Kidney epithelial cell (primary cell): ENCODE measurements around the gene SLC2A2. TPM values are rescaled to one million over a fixed set of nuclear protein-coding genes. Genes with fewer than 3 reads are reported as not detected.

Source experiments
- DNase-seq: peaks from one replicate; pipeline ENCODE4 v3.0.0-alpha.2; 2010; ENCODE audit warnings: low read depth
- H3K27me3 ChIP-seq: 2 replicates; pipeline ENCODE4 v1.6.0; 2011; ENCODE audit warnings: low read length; ENCODE audit not compliant: control insufficient read depth, insufficient read depth
- H3K36me3 ChIP-seq: 2 replicates; pipeline ENCODE4 v1.5.1; 2011; ENCODE audit warnings: low read length; ENCODE audit not compliant: control insufficient read depth, insufficient read depth
- H3K4me3 ChIP-seq: 2 replicates; pipeline ENCODE4 v1.5.1; 2011; ENCODE audit warnings: low read depth, mild to moderate bottlenecking, control low read depth, low read length
- CTCF ChIP-seq: IDR thresholded peaks from 2 replicates; pipeline ENCODE4 v1.5.1; 2011; ENCODE audit warnings: mild to moderate bottlenecking, moderate library complexity, low read length, control low read depth, inconsistent platforms; ENCODE audit not compliant: insufficient read depth, poor library complexity, severe bottlenecking
- total RNA-seq: library from RNA; depleted of rRNA; stranded (reverse); fragments of >200 nt; gene quantifications from 2 replicates; pipeline ENCODE4 v1.2.3, GENCODE V29; 2015

SLC2A2 gene
- total RNA-seq, 1 donor from 2014 or later, result not detected

GRCh38 chr3:171013822-171014748, 12.4 kb downstream of the SLC2A2 start:
- DNase-seq, result no peak
- Histone ChIP-seq H3K4me3 (no peak overlapping the region), H3K27me3 (no peaks in the 10 kb centered on the region), H3K36me3 (no peaks in the 10 kb centered on the region)
- TF ChIP-seq CTCF, result no peak

GRCh38 chr3:171011873-171012336, 14.6 kb downstream of the SLC2A2 start:
- DNase-seq, result no peak
- Histone ChIP-seq H3K36me3 (no peaks in the 10 kb centered on the region), H3K4me3 (no peak overlapping the region), H3K27me3 (no peaks in the 10 kb centered on the region)
- TF ChIP-seq CTCF, result no peak

GRCh38 chr3:171011109-171011872, 15.2 kb downstream of the SLC2A2 start:
- no peak for TF ChIP-seq CTCF
- Histone ChIP-seq H3K4me3 (no peak overlapping the region), H3K27me3 (no peaks in the 10 kb centered on the region), H3K36me3 (no peaks in the 10 kb centered on the region)
- DNase-seq, result no peak

GRCh38 chr3:171007316-171007715, 19.2 kb downstream of the SLC2A2 start:
- Histone ChIP-seq H3K27me3 (no peaks in the 10 kb centered on the region), H3K36me3 (no peaks in the 10 kb centered on the region), H3K4me3 (no peak overlapping the region)
- DNase-seq, result no peak
- TF ChIP-seq CTCF, result no peak

GRCh38 chr3:171005648-171006047, 20.9 kb downstream of the SLC2A2 start:
- no peaks in the 10 kb centered on the region for H3K27me3 ChIP-seq
- DNase-seq, result no peak
- no peak overlapping the region for H3K4me3 ChIP-seq
- H3K36me3 ChIP-seq, result no peaks in the 10 kb centered on the region
- TF ChIP-seq CTCF, result no peak
